Left ventricle myocardium inferior (tissue), 1 donor: ENCODE data around the gene TSHZ2. TPM values are rescaled to one million over a fixed set of nuclear protein-coding genes. Genes with fewer than 3 reads are reported as not detected.

Experiments used
- DNase-seq: peaks from one replicate; pipeline ENCODE4 v3.0.0-alpha.2; 2020
- H3K27ac ChIP-seq: fragments of 200-600 bp; replicated peaks from 2 replicates; pipeline ENCODE4 v1.8.0; 2021
- H3K27me3 ChIP-seq: fragments of 200-600 bp; 2 replicates; pipeline ENCODE4 v1.8.0; 2021; ENCODE audit warnings: low read depth
- H3K36me3 ChIP-seq: fragments of 200-600 bp; 2 replicates; pipeline ENCODE4 v1.8.0; 2021
- H3K4me1 ChIP-seq: fragments of 200-600 bp; 2 replicates; pipeline ENCODE4 v1.8.0; 2021
- H3K4me3 ChIP-seq: fragments of 200-600 bp; 2 replicates; pipeline ENCODE4 v1.8.0; 2021; ENCODE audit warnings: mild to moderate bottlenecking, moderate library complexity
- H3K9me3 ChIP-seq: fragments of 200-600 bp; replicated peaks from 2 replicates; pipeline ENCODE4 v1.8.0; 2021
- intact Hi-C: fragments of 100-400 bp; cut with micrococcal nuclease; formaldehyde crosslinking; loops from one replicate; pipeline ENCODE4 v1.11.0; 2022
- total RNA-seq: library from RNA; stranded (reverse); fragmentation: NEBNext Ultra II Directional; extraction: Animal tissue kit (Norgen Biotek cat#: 25700); gene quantifications from one replicate; pipeline ENCODE4 v1.2.1, GENCODE V29; 2021
- TF ChIP-seq, protein P1 (sequence below): fragments of 200-600 bp; IDR thresholded peaks from 2 replicates; pipeline ENCODE4 v1.8.0; 2021; ENCODE audit warnings: antibody characterized with exemption, mild to moderate bottlenecking, borderline replicate concordance
- donor health status: DM: no; HTN: yes; CAD: no; lungs with severe emphysema.

The TSHZ2 gene
- total RNA-seq, 1 donor from 2014 or later = 3.1 TPM

DNA sequence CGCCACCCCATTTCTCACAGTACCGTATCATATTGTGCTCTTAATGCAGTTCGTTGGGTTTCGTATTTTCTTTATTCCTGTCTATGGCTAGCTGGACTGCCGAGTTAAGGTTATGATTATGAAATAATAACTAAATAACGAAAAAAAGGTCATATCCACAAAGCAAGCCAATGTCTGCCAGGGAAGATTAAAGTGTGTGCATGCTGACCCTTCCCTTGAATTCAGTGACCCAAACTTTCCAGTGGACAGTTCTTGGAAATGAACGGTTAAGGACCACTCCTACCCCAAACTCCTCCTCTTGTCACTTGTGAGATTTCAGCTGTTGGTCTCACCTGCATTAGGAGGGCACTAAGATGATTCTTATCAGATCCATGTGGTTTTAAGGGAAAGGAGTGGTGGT lies 449.9 kb downstream of the TSHZ2 start:
- Histone ChIP-seq H3K27me3 (no peaks in the 10 kb centered on the region), H3K4me1 (no peaks in the 10 kb centered on the region), H3K36me3 (no peaks in the 10 kb centered on the region), H3K9me3 (peaks cover 6% of the 10 kb centered on the region), H3K4me3 (no peak overlapping the region), H3K27ac (no peak overlapping the region)
- no peak for DNase-seq
- TF ChIP-seq, protein P1, sequence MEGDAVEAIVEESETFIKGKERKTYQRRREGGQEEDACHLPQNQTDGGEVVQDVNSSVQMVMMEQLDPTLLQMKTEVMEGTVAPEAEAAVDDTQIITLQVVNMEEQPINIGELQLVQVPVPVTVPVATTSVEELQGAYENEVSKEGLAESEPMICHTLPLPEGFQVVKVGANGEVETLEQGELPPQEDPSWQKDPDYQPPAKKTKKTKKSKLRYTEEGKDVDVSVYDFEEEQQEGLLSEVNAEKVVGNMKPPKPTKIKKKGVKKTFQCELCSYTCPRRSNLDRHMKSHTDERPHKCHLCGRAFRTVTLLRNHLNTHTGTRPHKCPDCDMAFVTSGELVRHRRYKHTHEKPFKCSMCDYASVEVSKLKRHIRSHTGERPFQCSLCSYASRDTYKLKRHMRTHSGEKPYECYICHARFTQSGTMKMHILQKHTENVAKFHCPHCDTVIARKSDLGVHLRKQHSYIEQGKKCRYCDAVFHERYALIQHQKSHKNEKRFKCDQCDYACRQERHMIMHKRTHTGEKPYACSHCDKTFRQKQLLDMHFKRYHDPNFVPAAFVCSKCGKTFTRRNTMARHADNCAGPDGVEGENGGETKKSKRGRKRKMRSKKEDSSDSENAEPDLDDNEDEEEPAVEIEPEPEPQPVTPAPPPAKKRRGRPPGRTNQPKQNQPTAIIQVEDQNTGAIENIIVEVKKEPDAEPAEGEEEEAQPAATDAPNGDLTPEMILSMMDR = no peak
- intact Hi-C loops = no loop called here

DNA sequence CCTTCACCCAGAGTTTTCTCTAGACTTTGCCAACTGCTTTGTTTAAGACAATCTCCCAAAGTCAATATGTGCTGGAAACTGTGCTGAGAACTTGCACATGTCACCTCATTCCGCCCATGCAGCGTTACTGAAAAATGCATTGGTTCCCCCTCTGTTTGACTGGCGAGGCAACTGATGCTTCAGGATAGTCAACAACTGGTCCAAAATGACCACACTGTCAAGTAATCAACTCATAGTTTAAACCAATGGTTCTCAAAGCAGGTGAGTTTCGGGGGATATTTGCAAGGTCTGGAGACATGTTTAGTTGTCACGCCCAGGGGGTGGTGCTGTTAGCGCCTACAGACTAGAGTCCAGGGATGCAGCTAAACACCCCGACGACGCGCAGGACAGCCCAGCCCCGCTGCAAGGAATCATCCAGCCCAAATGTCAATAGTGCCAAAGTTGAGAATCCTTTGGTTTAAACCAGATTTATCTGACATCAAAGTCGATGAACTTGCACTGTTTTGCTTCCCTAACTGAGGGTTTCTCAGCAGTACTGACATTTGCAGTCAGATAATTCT lies 451.5 kb downstream of the TSHZ2 start:
- H3K9me3 ChIP-seq = peaks cover 6% of the 10 kb centered on the region
- no peaks in the 10 kb centered on the region for H3K27me3 ChIP-seq
- no peak overlapping the region for H3K4me3 ChIP-seq
- no peak overlapping the region for H3K27ac ChIP-seq
- DNase-seq = no peak
- TF ChIP-seq, protein P1 = no peak
- no peaks in the 10 kb centered on the region for H3K4me1 ChIP-seq
- intact Hi-C loops = no loop called here
- no peaks in the 10 kb centered on the region for H3K36me3 ChIP-seq

DNA sequence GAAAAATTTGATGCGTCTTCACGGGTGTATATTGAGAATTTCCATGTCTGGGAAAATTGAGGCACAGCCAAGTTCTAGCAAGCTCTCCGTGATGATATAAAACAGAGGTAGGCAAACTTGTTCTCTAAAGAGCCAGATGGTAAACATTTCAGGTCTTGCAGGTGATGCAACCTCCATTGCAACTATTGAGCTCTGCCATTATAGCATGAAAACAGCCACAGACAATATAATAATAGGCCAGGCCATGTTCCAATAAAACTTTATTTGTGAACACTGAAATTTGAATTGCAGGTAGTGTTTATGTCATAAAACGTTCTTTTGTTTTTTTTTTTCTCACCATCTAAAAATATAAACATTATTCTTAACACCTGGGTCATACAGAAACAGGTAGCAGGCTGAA lies 453.3 kb downstream of the TSHZ2 start:
- H3K36me3 ChIP-seq = no peaks in the 10 kb centered on the region
- H3K27me3 ChIP-seq = no peaks in the 10 kb centered on the region
- H3K4me1 ChIP-seq = no peaks in the 10 kb centered on the region
- TF ChIP-seq, protein P1 = no peak
- intact Hi-C loops = no loop called here
- DNase-seq = no peak
- H3K27ac ChIP-seq = no peak overlapping the region
- H3K4me3 ChIP-seq = no peak overlapping the region
- peaks cover 6% of the 10 kb centered on the region for H3K9me3 ChIP-seq

GRCh38 chr20:53425941-53426340 lies 453.8 kb downstream of the TSHZ2 start:
- no peaks in the 10 kb centered on the region for H3K36me3 ChIP-seq

DNA sequence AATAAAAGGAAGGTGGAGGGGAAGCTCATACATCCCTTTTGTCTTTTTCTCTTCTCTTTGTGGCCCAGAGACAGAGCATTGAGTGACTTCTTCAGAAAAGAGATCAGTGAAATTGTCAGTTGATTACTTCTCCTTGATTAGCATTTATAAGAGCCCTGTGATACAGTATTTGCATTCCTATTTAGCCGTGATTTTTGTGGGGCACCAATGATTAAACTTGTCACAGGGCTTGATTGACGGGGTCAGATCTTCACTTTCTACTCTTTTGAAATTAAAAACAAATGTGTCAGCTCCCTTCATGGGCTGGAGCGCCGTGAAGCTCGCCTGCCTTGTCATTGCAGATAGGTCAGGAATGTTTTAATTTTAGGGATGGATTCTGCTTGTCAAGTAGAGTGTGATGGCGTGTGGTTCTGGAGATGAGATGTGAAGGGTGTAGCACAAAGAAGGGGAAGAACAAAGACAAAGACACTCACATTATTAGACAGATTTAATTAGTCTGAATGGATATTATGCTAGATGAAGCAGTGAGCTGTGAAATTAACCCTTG lies 454.7 kb downstream of the TSHZ2 start:
- TF ChIP-seq, protein P1 = no peak
- intact Hi-C loops = no loop called here
- H3K4me3 ChIP-seq = no peak overlapping the region
- no peaks in the 10 kb centered on the region for H3K27me3 ChIP-seq
- no peak overlapping the region for H3K27ac ChIP-seq
- DNase-seq = no peak
- no peaks in the 10 kb centered on the region for H3K36me3 ChIP-seq
- H3K9me3 ChIP-seq = peaks cover 6% of the 10 kb centered on the region
- H3K4me1 ChIP-seq = no peaks in the 10 kb centered on the region

More at GRCh38 chr20:53425941-53426340, 453.8 kb downstream of the TSHZ2 start:
- Histone ChIP-seq H3K27ac (no peak overlapping the region), H3K4me3 (no peak overlapping the region), H3K27me3 (no peaks in the 10 kb centered on the region), H3K4me1 (no peaks in the 10 kb centered on the region), H3K9me3 (peaks cover 6% of the 10 kb centered on the region)
- TF ChIP-seq, protein P1 = no peak
- intact Hi-C loops = no loop called here
- DNase-seq = no peak
